Neural cell (in vitro differentiated cells): ENCODE data around the gene LOXL4.

ENCODE experiments used
- CTCF ChIP-seq: fragments of 450-650 bp; IDR thresholded peaks from 2 replicates; pipeline ENCODE4 v1.5.1; 2014; ENCODE audit warnings: antibody characterized with exemption, mild to moderate bottlenecking, moderate library complexity; ENCODE audit not compliant: poor library complexity, severe bottlenecking
- EP300 ChIP-seq: fragments of 450-650 bp; conservative IDR thresholded peaks from 2 replicates; pipeline ENCODE4 v1.6.1; 2014; ENCODE audit warnings: antibody characterized with exemption, mild to moderate bottlenecking, moderate library complexity; ENCODE audit not compliant: poor library complexity, severe bottlenecking

DNA sequence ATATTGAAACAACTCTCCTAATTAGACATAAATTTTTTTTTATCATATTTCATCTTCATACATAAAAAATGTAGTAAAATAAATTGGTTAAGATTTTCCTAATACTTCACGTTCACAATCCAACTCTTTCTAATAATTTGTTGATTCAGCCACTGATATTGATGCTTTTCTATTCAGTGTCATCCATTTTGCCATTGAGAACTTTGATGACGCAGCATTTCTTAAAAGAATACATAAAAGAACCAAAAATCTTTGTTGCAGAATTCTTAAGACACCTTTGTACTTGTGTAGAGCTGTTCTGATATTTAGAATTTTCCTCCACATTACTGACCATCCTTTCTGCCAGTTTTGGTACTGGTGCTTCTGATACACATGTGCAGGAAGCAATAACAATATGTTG, 52.6 kb downstream of the LOXL4 start:
- TF ChIP-seq CTCF: no peak
- TF ChIP-seq EP300: no peak
